Measurements from ENCODE around the gene NOSTRIN.

NOSTRIN gene

DNA sequence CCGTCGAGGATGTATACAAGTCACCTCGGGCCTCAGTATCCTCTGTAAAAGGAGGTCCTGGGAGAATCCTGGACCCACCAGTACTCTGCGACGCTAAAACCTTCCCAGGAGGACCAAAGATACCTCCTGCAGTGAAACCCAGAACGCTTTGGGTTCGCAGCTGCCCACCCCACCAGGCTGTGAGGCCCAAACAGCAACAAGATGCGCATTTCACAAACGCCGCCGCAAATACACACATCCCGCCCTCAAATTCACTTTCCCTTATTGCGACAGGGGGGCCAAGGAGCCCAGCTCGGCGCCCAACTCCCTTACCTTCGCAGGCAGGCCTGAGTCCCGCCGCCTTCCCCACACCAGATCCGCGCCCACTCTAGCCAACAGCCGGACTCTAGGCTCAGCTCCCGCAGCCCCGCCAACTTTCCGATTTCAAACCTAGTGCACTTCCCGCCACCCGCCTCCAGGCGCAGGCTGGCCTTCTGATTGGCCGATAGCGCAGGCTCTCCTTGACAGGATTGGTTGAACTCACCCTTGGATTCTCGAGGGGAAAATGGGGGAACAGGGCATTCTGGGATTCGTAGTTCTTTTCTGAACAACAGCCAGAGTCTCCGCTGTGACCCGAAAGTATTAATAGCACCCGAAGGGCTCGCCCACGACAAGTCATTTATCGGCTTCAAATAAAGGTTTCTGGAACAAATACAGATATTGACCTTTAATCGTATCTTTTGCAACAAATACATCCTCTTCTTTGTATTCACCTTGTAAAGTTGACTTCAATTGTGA is 87.8 kb downstream of the NOSTRIN start, which contains the start of gene SPC25:
Gene SPC25 (minus strand): TSS at position 425 of the 777 bp plus-strand sequence. CDS start 911 bp downstream, outside the sequence.
- DNase-seq: peak; percentile 84

DNA sequence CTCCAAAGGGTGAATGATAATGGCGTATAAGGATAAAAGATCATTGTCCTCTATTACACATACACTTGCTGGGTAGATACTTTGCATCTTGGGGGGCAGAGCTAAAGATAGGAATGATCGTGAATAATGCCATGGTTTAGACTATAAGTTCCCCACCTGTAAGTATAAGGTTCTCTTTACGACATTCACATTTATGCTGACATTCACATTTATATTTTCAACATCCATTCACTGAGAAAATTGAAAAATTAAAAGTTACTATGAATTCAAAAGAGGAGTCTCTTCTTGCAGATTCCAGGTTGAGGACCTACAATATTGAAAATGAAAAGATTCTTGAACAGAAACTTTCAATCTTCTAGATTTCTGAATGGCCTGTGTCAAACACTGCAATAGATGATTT is 89.9 kb downstream of the NOSTRIN start:
- no peak for DNase-seq

DNA sequence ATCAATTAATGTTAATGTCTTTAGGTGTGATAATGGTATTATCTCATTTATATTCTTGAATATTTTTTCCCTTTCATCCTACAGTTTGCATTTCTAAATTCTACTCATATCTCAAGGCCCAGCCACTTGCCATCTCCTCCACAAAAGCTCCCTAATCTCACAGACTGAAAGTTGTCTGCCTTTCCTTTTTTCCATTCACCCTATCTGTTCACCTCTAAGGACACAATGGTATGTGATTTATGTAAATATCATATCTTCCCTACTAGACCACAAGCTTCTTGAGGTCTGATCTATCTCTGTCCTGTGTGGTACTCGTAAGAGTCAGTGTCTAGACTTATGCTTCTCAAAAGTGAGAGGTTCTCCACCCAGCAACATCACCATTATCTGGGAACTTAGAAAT is 91.7 kb downstream of the NOSTRIN start:
- no peak for DNase-seq

DNA sequence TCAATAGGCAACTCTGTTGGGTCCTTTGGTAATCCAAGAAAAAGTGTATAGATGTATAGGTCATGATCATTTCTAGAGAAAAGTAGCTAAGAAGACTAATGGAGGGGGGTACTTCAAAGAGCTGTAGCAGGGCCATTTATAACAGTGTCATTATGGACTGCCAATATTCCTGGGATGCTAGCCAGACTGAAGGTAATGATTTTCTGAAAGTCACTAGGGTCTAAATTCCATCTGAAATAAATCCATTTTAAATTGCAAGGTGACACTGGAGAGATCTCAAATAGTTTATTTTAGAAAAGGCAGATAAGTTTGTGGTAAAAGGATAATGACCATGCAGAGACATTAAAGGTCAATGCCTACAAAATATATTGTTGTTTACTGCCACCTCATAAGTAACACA is 92.3 kb downstream of the NOSTRIN start:
- no peak for DNase-seq

DNA sequence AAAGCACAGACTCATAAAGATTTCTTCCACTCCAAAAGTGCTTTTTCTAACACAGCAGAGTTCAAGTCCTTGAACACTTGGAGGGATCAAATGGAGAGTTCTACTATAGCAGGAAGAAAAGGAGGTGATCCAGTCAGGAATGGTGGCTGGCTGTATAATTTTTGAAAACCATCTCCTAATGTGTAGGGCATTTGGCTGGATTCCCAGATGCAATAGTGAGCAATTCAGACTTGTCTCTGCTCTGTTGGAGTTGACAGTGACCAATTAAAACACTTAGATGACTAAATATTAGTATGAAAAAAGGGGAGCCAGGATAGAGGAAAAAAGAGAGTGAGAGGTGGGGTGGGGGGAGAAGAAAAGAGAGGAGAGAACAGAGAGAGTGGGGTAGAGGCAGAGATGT is 93.3 kb downstream of the NOSTRIN start:
- no peak for DNase-seq

DNA sequence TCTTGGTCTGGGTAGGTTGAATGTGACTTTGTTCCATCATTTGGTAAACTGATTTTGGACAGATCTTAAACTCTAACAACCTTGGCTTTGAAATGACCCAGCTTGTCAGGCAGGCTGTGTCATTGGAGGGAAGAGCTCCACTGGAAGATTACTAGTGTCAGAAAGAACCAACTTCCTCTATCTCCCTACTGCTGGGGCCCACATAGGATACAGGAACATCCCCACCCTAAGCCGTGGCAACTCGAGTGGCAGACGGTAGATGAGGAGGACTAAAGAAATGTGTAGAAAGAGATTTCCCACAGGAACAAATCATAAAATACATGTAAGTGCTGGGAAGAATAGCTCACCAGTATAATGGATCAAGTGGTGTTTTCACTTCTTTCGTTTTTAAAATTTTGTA is 94.3 kb downstream of the NOSTRIN start:
- no peak for DNase-seq

DNA sequence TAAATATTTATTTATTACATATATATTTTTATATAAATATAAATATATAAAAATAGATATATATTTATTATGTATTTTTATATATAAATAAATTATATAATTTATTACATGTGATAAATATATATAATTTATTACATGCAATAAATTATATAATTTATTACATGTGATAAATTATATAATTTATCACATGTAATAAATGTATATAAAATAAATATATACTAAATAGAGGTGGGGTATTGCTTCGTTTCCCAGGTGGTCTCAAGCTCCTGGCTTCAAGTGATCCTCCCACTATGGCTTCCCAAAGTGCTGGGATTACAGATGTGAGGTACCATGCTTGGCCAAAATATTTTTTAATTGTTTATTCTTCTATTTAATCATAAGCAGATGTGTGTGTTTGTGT is 95.0 kb downstream of the NOSTRIN start:
- DNase-seq: no peak

DNA sequence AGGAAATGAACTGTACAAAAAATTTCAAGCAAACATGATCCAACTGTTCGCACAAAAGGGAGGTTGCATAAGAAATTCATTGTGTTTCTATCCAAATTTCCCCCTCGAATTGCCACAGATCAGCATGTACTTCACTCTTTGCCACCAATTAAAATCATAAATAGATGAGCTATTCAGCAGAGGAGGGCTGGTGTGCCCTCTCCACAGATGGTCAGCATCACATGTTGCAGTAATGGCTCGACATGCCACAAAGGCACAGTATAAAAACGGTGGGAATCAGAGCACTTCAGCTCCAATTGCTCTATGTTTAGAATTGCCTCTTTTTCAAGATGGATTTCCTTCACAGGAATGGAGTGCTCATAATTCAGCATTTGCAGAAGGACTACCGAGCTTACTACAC is 98.6 kb downstream of the NOSTRIN start, which contains the start of gene G6PC2:
Gene G6PC2 (plus strand): TSS at position 289 of the 400 bp plus-strand sequence. CDS start 41 bp downstream, at position 330.
- DNase-seq: no peak

DNA sequence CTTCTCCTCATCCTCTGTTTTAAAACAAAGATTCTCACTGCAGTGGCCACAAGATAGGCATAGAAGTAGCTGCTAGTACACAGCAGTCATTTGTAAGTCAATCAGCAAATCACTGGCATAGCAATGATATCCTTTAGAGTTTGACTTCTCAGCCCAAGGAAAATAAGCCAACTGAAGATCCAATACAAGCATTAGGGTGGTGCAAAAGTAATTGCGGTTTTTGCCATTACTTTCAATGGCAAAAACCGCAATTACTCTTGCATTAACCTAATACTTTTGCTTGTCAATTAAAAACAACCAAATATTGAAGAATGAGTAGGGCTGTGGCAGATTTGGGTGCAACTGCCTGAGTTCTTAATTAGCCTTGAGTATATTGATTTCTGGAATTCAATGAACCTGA is 101.5 kb downstream of the NOSTRIN start:
- DNase-seq: no peak

DNA sequence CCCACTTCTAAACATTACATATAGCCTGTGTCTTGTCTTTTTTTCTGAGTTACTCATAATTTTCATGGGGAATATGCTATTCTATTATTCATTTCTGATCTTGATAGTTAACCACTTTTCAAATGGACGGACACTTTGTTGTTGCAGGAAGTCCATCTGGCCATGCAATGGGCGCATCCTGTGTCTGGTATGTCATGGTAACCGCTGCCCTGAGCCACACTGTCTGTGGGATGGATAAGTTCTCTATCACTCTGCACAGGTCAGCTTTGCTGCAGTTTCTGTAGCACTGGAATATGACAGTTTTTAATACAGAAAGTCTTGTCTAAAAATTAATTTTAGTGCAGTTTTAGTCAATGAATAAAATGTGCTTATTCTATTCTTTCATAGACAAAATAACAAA is 101.9 kb downstream of the NOSTRIN start:
- DNase-seq: no peak

DNA sequence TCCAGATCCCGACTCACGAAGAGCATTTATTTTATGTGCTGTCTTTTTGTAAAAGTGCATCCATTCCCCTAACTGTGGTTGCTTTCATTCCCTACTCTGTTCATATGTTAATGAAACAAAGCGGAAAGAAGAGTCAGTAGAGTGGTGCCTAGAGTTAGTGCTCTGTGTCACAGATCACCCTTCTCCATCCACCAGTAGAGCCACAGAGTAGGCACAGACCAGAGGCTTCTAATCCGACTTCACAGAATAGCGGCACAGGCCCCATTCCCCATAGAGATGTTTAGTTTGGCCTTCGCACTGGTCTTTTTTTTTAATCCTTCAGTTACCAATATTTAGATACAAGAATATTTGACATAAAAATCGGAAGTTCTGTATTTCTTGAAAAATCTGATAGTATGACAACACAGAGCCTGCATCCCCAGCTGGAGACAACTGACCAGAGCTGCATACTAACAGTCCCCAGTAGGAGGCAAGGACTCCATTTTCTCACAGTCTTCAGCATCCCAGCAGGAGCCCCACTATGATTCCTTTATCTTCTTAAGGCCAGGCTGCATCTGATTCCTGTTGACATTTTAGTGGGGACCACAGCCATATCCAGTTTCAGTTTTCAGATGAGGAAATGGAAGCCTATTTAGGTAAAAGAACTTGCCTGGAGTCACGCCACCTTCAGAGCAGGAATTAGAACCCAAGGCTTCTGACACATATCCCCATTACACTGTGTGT is 105.7 kb downstream of the NOSTRIN start:
- DNase-seq: no peak

DNA sequence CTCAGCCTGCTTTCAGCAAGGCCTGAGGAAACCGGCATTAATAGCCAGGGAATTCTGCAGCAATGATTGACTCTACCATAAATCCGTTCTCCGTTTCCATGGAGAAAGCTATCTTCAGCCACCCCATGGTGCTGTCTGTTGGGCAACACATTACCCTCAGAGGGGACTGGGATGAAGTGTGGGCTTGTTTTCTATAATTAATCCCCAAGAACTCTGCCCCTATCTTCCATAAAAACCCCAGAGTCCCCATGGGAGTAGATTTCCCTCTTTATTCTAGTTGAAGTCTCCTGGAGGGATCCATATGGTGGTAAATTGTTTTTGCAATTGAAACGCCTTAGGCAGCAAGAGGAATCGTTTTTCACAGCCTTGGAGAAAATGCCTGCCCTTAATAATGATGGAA is 107.9 kb downstream of the NOSTRIN start:
- no peak for DNase-seq

DNA sequence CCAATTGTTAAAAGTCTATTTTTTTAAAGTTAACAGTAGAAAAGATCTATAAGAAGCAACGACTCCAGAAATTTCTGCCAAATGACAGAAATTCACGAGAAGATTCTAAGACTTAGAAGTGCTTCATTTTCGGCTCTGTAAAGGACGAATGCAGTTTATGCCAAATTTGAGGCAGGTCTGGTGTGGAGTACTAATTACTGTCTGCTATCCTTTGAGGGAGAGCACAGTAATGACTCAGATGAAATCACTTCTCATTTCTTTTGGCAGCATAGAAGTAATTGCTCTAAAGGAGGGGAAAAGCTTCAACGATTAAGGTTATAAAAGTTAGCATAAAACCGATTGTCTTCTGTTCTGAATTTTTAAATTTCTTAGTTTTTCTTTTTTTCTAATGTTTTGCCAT is 110.0 kb downstream of the NOSTRIN start:
- DNase-seq: no peak

DNA sequence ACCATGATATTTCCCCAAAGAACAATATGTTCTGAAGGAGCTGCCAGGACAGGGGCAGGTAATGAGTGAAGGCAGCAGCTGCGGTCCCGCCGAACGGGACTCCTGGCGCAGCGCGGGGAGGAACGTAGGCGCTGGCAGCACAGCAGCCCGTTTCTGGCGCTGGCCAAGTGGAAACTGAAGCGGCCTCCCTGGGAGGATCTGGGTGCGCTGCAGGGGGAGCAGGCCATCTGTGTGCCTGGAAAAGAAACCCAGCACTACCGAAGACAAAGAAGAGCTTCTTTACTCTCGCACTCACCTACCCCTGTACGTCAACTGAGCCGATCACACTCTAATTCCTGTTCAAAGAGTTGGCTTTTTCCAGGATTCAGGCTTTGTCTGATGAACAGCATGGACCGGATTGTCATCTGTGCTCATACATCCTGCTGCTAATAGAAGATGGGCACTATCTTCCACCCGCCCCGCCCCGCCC is 110.5 kb downstream of the NOSTRIN start:
- DNase-seq: no peak

DNA sequence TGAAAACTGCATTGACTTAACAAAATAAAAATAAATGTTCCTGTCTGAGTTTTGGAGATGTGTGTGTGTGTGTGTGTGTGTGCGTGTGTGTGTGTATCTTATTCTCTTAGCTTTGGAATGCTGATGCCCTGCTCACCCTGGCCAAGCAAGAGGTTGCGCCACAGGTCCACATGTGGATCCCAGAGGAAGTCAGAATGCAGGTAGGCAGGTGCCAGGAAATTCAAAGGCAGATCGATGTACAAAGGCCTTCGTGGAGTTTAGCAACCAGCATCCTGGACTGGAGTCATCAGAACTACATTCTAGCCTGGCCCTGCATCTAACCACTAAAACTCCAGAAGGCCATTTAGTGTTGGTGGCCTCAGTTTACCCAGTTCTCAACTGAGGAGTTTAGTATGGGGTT is 111.1 kb downstream of the NOSTRIN start:
- DNase-seq: no peak

Measured in activated CD4-positive, alpha-beta T cell treated with anti-CD3 and anti-CD28 coated beads, Interleukin-2, amount 50 U/mL, for 1 hour (primary cell).